Measurements from ENCODE around the gene ZCCHC14.
"Not testable (repeated sequence)": the region's sequence is repeated elsewhere in the genome, so short reads cannot be mapped to it uniquely, and the experiment has no call there.

The ZCCHC14 gene

DNA sequence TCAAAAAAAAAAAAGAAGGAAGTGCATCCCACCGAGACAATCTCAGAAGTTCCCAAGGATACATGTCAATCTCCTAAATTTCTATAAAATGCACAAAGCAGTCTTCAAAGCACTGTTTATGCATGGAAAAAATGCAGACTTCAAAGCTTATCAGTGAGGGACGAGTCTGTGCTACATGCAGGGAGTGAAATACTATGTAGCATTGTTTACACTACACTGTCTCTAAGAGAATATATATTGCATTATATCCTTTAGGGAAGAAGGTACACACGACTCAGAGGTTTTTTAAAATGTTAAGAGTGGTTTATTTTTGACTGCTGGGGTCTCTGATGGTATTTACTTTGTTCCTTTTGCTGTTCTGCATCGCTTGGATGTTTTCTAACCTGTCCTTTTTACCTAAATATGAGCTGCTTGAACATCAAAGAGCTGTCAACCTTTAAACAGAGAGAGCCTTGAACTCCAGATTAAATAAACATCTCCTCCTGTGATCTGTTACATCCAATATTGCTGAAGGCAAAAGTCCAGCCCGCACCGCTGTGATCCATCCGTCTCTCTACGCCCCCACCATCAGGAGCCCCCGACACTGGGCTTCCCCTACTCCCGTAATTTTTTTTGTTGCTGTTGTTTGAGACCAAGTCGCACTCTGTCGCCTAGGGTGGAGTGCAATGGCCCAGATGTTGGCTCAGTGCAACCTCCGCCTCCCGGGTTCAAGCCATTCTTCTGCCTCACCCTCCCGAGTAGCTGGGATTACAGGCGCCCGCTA lies 110.6 kb downstream of the ZCCHC14 start:
- DNase-seq (ENCODE audit: low read depth), result no peak

- DNase-seq (ENCODE audit: low read depth), result no peak
Observed at GRCh38 chr16:87380881-87381280, 111.9 kb downstream of the ZCCHC14 start.

DNA sequence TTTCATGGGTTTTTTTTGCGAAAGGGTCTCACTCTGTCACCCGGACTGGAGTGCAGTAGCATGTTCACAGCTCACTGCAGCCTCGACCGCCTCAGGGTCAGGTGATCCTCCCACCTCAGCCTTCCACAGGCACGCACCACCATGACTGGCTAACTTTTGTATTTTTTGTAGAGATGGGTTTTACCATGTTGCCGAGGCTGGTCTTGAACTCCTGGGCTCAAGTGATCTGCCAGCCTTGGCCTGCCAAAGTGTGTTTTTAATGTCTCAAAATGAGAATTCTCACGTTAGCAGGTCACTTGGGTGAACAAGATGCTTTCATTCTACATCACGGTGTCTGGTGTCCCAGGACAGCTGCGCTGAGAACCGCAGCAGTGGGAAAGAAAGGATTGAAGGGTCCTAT lies 112.4 kb downstream of the ZCCHC14 start:
- no peak for DNase-seq (ENCODE audit: low read depth)

DNA sequence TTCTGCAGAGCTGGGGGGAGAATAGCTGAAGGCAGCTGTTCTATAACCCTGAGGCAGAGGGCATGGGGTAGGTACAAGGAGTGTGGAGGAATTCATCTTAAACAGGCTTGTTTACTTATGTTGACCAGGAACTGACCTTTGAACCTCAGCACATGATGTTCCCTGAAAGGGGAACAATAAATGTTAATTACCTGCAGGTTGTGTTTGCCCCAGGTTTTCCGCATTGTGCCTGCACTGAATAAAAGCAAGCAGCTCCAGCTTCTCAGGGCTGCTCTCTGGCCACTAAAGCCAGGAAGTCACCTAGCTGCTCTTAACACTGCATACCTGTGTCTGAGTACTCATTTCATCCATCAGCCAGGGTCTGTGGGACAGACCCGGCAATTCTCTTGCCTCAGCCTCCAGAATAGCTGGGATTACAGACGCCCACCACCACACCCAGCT lies 113.5 kb downstream of the ZCCHC14 start:
- DNase-seq (ENCODE audit: low read depth), result not testable (repeated sequence)

- DNase-seq (ENCODE audit: low read depth), result no peak
Observed at GRCh38 chr16:87376660-87377059, 116.2 kb downstream of the ZCCHC14 start.

DNA sequence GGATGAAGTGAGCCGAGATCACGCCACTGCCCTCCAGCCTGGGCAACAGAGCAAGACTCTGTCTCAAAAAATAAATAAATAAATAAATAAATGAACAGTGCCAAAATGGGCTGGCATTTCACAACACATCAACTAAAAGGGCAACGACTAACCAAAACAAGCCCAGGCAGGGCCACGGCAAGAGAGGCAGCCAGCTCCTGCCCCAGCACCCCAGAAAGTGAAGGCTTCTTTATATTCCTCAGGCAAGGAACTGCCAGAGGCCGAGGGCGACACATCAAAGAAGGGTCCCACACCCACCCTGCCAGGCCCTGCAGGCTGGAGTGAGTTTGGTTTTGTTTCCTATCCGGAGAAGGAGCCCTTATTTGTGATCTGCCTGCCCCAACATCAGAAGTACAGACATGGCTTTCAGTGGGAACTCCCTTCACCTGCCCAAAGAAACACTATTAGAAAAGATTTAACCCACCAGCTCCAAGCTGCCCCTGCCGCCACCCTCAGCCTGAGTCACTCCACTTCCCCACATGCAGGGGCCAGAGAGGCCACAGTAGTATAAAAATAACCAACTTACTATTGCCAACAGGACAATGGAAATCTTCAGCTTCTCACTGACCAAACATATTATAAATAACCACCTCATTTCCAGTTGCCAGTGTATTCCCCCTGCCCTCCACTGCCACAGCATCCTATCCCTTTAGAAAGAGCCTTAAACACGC lies 117.2 kb downstream of the ZCCHC14 start:
- no peak for DNase-seq (ENCODE audit: low read depth)

DNA sequence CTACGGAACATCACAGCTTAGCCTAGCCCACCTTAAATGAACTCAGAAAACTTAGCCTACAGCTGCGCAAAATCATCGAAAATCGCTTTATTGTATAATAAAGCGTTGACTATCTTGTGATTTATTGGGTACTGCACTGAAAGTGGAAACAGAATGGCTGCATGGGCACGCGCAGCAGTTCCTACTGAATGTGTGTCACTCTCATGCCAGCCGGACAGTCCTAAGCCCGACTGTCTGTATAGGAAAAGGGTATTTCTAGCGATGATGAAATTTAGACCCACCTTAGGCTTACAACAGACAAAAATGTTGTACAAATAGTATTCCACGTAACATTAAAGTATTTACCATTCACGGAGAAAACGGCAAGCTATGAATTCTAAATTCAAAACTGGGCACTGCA lies 118.5 kb downstream of the ZCCHC14 start:
- no peak for DNase-seq (ENCODE audit: low read depth)

GRCh38 chr16:87372305-87372704 lies 120.5 kb downstream of the ZCCHC14 start:
- no peak for DNase-seq (ENCODE audit: low read depth)

DNA sequence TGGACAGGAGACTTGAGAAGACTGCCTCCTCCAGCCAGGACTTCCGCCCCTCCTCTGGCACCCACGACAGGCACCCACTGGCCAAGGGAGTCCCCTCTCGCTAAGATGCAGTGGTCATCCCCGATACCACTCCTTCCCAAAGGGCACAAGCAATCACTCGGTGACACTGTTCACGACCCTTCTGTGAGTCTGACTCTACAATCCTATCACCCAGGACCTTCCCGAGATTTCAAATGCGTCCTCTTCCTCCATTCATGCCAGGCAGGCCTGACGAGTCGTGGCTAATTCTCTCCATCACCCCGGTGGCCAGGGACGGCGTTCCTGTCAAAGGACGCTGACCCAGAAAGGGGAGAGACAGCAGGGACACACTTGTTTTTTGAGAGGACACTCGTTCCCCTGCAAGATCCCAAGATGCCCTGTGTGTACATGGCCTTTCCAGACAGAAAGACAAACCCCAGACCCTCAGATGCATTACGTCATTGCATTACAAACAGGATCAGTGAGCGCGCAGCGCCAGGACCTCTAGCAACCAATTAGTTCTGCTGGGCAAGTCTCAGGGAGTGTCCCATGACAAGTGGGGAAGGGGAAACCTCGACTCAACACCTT lies 121.5 kb downstream of the ZCCHC14 start:
- no peak for DNase-seq (ENCODE audit: low read depth)

GRCh38 chr16:87369796-87370719 lies 122.8 kb downstream of the ZCCHC14 start:
- DNase-seq (ENCODE audit: low read depth), result no peak

DNA sequence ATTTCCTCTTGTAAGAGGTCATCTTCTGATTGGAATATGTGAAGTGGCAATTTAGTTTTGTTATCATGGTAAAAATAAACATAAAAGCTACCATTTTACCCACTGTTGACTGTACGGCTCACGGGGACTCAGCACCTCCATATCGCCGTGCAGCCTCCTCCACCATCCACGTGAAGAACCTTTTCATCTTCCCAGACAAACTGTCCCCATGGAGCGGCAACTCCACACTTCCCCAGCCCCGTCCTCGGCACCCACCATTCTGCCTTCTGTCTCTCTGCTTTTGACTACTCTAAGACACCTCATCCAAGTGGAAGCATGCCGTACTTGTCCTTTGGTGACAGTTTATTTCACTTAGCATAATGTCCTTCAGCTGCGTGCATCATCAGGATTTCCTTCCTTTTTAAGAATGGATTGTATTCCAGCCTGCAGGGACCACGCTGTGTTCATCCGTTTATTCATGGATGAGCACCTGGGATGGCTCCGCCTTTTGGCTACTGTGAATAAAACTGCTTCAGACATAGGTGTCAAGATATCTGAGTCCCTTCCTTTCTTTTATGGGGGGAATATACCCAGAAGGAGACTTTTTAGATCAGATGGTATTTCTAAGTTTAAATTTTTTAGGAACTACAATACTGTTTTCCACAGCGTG lies 123.6 kb downstream of the ZCCHC14 start:
- DNase-seq (ENCODE audit: low read depth), result no peak

DNA sequence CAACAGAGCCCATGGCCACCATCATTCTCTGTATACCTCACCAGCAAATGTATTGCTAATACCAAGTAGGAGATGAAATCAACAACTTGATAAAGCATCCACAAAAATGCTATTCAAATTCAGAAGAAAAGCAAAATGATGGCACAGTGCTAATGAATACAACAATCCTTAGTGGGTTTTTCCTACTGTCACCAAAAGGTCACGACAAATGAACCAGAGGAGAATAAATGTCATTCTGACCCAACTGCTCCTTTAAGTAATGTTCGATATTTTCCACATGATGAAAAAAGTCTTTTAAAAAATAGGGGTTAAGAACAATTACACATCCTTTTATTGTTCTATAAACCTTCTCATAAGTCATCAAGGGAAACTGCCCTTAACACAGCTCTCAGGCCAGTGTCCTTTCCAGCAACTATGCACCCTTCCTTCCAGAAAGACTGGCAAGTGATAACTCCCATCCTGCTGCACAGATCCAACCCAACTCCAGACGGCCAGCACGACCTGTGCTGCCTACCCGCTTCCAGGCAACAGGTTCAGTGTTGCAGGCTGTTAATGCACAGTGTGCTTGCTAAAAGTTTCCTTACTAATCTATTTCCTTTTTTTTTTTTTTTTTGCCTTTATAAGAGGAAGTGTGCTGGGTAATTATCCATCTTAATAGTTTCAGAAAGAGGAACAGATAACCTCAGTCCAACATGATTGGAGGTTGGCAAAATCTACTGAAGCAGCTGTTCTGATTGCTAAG lies 124.6 kb downstream of the ZCCHC14 start:
- no peak for DNase-seq (ENCODE audit: low read depth)

GRCh38 chr16:87367529-87367928 lies 125.3 kb downstream of the ZCCHC14 start:
- DNase-seq (ENCODE audit: low read depth), result no peak

GRCh38 chr16:87366930-87367329 lies 125.9 kb downstream of the ZCCHC14 start:
- DNase-seq (ENCODE audit: low read depth), result no peak

DNA sequence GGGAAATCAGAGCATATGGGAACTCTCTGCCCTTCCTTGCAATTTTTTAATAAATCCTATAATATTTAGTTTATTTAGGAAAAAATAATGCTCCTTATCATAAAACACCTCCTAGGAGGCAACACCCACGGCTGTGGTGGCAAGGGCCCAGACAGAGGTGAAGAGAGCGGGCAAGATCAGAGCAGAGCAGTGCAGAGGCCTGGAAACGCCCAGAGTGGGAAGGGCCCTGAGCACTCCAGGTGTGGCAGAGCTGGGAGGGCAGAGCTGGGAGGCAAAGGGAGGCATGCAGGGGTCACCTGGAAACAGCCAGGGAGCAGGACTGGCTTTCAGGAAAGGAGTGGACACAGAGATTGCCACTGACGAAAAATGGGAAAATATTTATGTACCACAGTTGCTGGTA lies 126.5 kb downstream of the ZCCHC14 start:
- DNase-seq (ENCODE audit: low read depth), result no peak

- no peak for DNase-seq (ENCODE audit: low read depth)
Observed at GRCh38 chr16:87365021-87365713, 127.7 kb downstream of the ZCCHC14 start.

DNA sequence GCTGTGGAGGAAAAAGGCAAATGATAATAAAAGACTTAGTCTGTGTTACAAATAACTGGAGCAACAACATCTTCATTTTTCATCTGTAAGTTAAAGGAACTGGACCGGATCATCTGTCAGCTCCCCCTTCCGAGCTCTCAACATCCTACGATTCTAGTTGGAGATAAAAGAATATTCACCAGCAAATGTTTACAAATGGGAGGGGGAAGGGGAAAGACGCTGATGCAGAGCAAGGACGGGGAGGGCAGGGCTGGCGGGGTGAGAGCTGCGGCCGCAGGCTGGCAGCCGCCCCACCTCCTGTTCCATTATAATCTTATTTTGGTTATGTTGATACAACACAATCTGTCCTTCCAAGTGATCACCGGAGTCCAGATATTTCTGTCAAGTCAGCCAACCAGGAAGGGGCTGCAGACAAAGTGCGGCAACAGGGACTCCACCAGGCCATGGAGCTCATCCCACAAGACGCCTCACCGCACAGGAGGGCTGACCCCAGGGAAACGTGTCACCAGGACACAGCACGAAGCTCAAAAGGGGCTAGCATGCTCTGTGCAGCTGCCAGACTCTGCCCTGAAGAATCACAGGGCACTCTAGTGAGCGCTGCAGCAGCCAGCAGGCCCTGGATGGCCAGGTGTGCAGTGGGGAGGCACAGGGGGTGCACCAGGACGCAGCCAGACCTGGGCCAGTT lies 128.9 kb downstream of the ZCCHC14 start:
- no peak for DNase-seq (ENCODE audit: low read depth)

GRCh38 chr16:87362828-87363559 lies 129.8 kb downstream of the ZCCHC14 start:
- DNase-seq (ENCODE audit: low read depth), result not testable (repeated sequence)

Measured in stimulated activated CD8-positive, alpha-beta memory T cell treated with anti-CD3 and anti-CD28 coated beads, Interleukin-12 subunit alpha, Interleukin-12 subunit beta, amount 100 ng/mL, for 1 hour (primary cell).